Osteoblast (primary cell): ENCODE measurements around the gene SCN2B. TPM values are rescaled to one million over a fixed set of nuclear protein-coding genes. Genes with fewer than 3 reads are reported as not detected.

ENCODE experiments used
- DNase-seq: peaks from one replicate; pipeline ENCODE4 v3.0.0; 2011; ENCODE audit warnings: low spot score, mixed read lengths; ENCODE audit not compliant: insufficient read length; ENCODE audit errors: missing footprints
- H2AFZ ChIP-seq: 2 replicates; pipeline ENCODE4 v1.6.0; 2011; ENCODE audit warnings: mild to moderate bottlenecking, low read length
- H3K27ac ChIP-seq: 2 replicates; pipeline ENCODE4 v1.5.1; 2011; ENCODE audit warnings: mild to moderate bottlenecking, low read depth, low read length, moderate library complexity
- H3K27me3 ChIP-seq: 2 replicates; pipeline ENCODE4 v1.6.0; 2012; ENCODE audit warnings: mild to moderate bottlenecking, control low read depth, inconsistent platforms, low read length, moderate library complexity; ENCODE audit not compliant: insufficient read depth
- H3K36me3 ChIP-seq: 2 replicates; pipeline ENCODE4 v1.5.1; 2011; ENCODE audit warnings: mild to moderate bottlenecking, low read length, control low read depth, moderate library complexity; ENCODE audit not compliant: insufficient read depth
- H3K4me1 ChIP-seq: 2 replicates; pipeline ENCODE4 v1.5.1; 2011; ENCODE audit warnings: mild to moderate bottlenecking, low read length, control low read depth, moderate library complexity; ENCODE audit not compliant: insufficient read depth
- H3K4me2 ChIP-seq: 2 replicates; pipeline ENCODE4 v1.6.0; 2011; ENCODE audit warnings: mild to moderate bottlenecking, low read length; ENCODE audit not compliant: insufficient read depth
- H3K4me3 ChIP-seq: fragments of 200-600 bp; sonication (generic); 3 replicates; pipeline ENCODE4 v1.5.1; 2012; ENCODE audit warnings: mild to moderate bottlenecking, low read length, inconsistent platforms; ENCODE audit not compliant: insufficient read depth
- H3K79me2 ChIP-seq: 2 replicates; pipeline ENCODE4 v1.6.0; 2012; ENCODE audit warnings: mild to moderate bottlenecking, low read length, control low read depth, inconsistent platforms; ENCODE audit not compliant: insufficient read depth
- H3K9me3 ChIP-seq: 2 replicates; pipeline ENCODE4 v1.5.1; 2011; ENCODE audit warnings: low read depth, low read length, control low read depth
- H4K20me1 ChIP-seq: 2 replicates; pipeline ENCODE4 v1.6.0; 2012; ENCODE audit warnings: mild to moderate bottlenecking, low read length, control low read depth; ENCODE audit not compliant: insufficient read depth
- total RNA-seq: library from RNA; depleted of rRNA; stranded (reverse); fragments of >200 nt; gene quantifications from 2 replicates; pipeline ENCODE4 v1.2.3, GENCODE V29; 2012
- TF ChIP-seq, protein P1 (sequence below): IDR thresholded peaks from 2 replicates; pipeline ENCODE4 v1.5.1; 2011; ENCODE audit warnings: mild to moderate bottlenecking, low read depth, low read length, moderate library complexity; ENCODE audit errors: extremely low read depth

The SCN2B gene
- total RNA-seq, 1 donor: not detected

GRCh38 chr11:118217575-118217974 lies 41.1 kb upstream of the SCN2B start:
- no peak overlapping the region for H2AFZ ChIP-seq

GRCh38 chr11:118216621-118217481 lies 40.4 kb upstream of the SCN2B start:
- no peak overlapping the region for H3K4me2 ChIP-seq
- H3K36me3 ChIP-seq: no peaks in the 10 kb centered on the region
- no peaks in the 10 kb centered on the region for H3K9me3 ChIP-seq
- no peak overlapping the region for H3K27ac ChIP-seq
- no peaks in the 10 kb centered on the region for H4K20me1 ChIP-seq
- no peak for DNase-seq
- no peaks in the 10 kb centered on the region for H3K79me2 ChIP-seq
- no peaks in the 10 kb centered on the region for H3K4me1 ChIP-seq
- TF ChIP-seq, protein P1, sequence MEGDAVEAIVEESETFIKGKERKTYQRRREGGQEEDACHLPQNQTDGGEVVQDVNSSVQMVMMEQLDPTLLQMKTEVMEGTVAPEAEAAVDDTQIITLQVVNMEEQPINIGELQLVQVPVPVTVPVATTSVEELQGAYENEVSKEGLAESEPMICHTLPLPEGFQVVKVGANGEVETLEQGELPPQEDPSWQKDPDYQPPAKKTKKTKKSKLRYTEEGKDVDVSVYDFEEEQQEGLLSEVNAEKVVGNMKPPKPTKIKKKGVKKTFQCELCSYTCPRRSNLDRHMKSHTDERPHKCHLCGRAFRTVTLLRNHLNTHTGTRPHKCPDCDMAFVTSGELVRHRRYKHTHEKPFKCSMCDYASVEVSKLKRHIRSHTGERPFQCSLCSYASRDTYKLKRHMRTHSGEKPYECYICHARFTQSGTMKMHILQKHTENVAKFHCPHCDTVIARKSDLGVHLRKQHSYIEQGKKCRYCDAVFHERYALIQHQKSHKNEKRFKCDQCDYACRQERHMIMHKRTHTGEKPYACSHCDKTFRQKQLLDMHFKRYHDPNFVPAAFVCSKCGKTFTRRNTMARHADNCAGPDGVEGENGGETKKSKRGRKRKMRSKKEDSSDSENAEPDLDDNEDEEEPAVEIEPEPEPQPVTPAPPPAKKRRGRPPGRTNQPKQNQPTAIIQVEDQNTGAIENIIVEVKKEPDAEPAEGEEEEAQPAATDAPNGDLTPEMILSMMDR: no peak
- no peak overlapping the region for H2AFZ ChIP-seq
- no peak overlapping the region for H3K4me3 ChIP-seq
- H3K27me3 ChIP-seq: peaks cover 37% of the 10 kb centered on the region

More at GRCh38 chr11:118217575-118217974, 41.1 kb upstream of the SCN2B start:
- no peak overlapping the region for H3K4me2 ChIP-seq
- H3K79me2 ChIP-seq: no peaks in the 10 kb centered on the region
- H3K27ac ChIP-seq: no peak overlapping the region
- H3K27me3 ChIP-seq: peaks cover 31% of the 10 kb centered on the region
- H4K20me1 ChIP-seq: no peaks in the 10 kb centered on the region
- no peak overlapping the region for H3K4me3 ChIP-seq
- DNase-seq: no peak
- no peaks in the 10 kb centered on the region for H3K4me1 ChIP-seq
- no peaks in the 10 kb centered on the region for H3K9me3 ChIP-seq
- H3K36me3 ChIP-seq: no peaks in the 10 kb centered on the region
- TF ChIP-seq, protein P1: no peak

DNA sequence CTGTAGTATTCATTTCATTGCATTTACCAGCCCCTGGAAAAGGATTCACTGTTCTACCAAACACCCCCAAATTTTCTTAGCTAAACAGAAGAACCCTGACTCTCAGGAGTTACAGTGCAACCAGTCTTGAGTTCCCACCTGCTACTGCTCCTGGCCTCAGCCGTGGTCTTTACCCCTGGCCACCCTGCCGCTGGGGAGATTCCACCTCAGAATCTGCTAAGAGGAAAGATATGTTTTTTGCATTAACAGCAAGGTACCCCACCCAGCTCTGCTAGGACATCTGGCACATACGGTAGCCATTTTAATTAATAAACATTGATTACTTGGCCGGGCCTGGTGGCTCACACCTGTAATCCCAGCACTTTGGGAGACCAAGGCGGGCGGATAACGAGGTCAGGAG lies 39.3 kb upstream of the SCN2B start:
- Histone ChIP-seq H3K27ac (no peak overlapping the region), H3K79me2 (no peaks in the 10 kb centered on the region), H3K4me1 (no peaks in the 10 kb centered on the region), H3K4me2 (no peak overlapping the region), H2AFZ (no peak overlapping the region), H3K27me3 (peaks cover 40% of the 10 kb centered on the region), H3K36me3 (no peaks in the 10 kb centered on the region), H3K9me3 (no peaks in the 10 kb centered on the region), H4K20me1 (no peaks in the 10 kb centered on the region), H3K4me3 (no peak overlapping the region)
- no peak for DNase-seq
- TF ChIP-seq, protein P1: no peak

DNA sequence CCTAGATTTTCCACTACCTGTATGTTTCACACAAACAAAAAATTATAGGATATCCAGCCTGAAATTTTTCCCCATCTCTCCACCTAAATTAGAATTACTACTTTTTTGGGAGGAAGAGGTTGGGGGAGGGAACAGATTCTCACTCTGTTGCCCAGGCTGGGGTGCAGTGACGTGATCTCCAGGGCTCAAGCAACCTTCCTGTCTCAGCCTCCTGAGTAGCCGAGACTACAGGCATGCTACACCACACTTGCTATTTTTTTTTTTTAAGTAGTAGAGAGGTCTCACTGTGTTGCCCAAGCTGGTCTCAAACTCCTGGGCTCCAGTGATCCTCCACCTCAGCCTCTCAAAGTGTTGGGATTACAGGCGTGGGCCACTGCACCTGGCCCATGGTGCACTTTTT lies 38.8 kb upstream of the SCN2B start:
- TF ChIP-seq, protein P1: no peak
- H3K4me2 ChIP-seq: no peak overlapping the region
- H3K27me3 ChIP-seq: peaks cover 43% of the 10 kb centered on the region
- H4K20me1 ChIP-seq: no peaks in the 10 kb centered on the region
- no peaks in the 10 kb centered on the region for H3K4me1 ChIP-seq
- DNase-seq: no peak
- H3K9me3 ChIP-seq: no peaks in the 10 kb centered on the region
- H3K36me3 ChIP-seq: no peaks in the 10 kb centered on the region
- no peaks in the 10 kb centered on the region for H3K79me2 ChIP-seq
- H3K27ac ChIP-seq: no peak overlapping the region
- no peak overlapping the region for H3K4me3 ChIP-seq
- H2AFZ ChIP-seq: no peak overlapping the region
